Right renal cortex interstitium (tissue), 3 donors: ENCODE data around the gene SLC9C2. TPM values are rescaled to one million over a fixed set of nuclear protein-coding genes. Genes with fewer than 3 reads are reported as not detected.
"Not testable (repeated sequence)": the region's sequence is repeated elsewhere in the genome, so short reads cannot be mapped to it uniquely, and the experiment has no call there.

Experiments
- DNase-seq, 3 donors: peaks; one replicate each; pipeline ENCODE4 v3.0.0-alpha.2; 2013; ENCODE audit warnings: low read depth in 3 of 3, low spot score in 2 of 3
- polyA plus RNA-seq, 3 donors: library from polyadenylated mRNA; unstranded; fragments of 120-200 nt; gene quantifications; one replicate each; pipeline ENCODE4 v1.2.1, GENCODE V29; 2013; ENCODE audit not compliant: insufficient read length in 3 of 3

The SLC9C2 gene
- polyA plus RNA-seq, 3 donors, result 0.06 to 0.31 (median 0.13) TPM

DNA sequence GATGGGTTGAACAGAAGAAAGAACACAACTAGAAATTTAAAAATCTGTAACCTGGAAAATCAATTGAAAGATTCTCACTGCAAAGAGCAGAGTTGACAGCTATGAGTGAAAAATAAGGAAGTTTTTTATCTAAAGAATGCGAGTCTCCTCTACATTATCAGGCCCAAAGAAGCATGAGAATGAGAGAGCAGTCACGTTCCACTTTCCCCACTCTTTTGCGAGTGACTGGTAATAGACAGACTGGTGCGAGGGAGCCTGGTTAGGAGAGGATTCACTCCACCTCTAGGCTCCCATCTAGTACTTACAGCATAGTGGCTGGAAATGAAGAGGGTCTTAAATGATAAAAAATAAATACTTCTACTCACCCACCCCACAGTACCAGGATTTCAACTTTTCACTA is 73.8 kb downstream of the SLC9C2 start:
- DNase-seq, result no peak

DNA sequence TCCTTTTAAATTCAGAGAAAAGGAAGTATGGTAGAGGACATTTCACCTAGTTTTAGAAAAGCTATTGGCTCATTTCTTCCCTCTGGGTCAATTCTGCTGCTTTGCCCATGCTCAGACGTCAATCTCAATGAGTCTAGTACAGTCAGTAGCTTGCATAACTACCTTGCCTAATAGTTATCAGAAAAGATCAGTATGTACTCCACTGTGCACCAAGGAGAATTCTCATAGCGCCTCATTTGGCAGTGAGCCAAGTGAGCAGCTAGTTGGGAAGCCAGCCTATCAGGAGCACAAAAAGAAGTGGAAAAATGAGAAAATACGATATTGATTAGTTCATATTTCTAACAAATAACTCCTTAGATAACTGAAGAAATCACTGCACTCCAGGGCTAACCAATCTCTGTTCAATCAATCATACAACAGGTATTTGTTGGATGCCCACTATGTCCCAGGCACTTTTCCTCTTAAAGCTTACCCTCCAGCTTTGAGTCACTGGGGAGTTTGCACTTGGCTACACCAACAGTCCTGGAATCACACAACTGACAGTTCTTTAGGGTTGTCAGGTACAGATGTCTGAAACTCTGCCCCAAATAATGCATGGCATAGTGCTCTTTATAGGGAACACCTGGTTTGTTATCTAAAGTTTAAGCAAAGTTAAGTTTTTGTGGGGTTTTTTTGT is 75.6 kb downstream of the SLC9C2 start:
- no peak for DNase-seq

- DNase-seq, result no peak
These were observed 76.9 kb downstream of the SLC9C2 start for GRCh38 chr1:173525926-173526325.

GRCh38 chr1:173523329-173523728 is 79.5 kb downstream of the SLC9C2 start:
- DNase-seq, result no peak

DNA sequence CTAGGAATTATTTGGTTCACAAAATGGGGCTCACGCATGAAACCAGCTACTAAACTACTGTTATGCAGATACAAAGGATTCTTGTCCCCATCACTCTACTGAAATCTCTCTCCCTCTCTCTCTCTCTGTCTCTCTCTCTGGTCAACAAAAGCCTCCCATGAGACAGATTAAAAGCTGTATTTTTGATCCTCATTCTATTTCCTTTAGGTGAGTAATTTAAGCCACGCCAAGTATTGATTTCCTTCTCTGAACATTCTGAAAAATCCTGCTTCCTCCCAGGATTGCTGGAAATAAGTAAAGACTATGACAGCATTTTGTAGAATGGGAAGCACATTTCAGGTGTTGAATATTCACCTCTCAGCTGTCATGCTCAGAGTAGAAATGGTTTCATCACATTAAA is 82.1 kb downstream of the SLC9C2 start:
- DNase-seq, result no peak

- not testable (repeated sequence) for DNase-seq
These were observed 88.4 kb downstream of the SLC9C2 start for GRCh38 chr1:173514503-173514902.

DNA sequence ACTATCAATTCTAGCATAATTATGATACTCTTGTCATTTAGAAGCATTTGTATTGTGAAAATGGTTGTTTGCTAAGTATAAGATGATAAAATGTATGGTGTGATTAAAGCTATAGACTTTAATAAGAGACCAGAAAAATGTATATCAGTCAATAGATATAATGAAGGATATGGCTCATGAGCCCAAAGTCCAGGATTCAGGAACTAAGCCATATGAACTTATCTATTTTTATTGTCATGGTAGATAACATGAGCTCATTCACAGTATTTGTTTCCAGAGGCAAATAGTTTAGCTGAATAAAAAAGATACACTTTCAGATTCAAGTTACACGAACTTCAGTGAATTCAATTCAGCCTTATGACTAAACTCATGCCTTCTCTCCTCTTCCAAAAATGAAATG is 93.1 kb downstream of the SLC9C2 start:
- DNase-seq, result no peak

DNA sequence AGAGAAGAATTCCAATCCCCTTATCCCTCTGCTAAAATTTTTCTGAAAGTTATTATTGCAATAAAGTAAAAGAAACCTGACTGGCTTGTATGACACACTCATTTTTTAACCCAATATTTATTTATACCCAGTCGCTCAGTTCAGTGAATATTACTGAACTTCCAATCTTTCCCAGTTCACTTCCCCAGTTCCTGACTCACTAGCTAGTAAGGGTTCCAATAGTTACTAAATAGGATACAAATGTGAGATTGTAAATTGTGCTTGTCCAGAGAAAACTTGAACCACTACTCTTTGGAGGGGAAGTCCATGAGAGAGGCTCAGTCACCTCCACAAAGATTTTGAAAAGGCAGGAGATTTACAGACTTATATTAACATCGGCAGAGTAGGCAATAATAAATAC is 94.3 kb downstream of the SLC9C2 start:
- no peak for DNase-seq

GRCh38 chr1:173507847-173508209 is 95.0 kb downstream of the SLC9C2 start:
- DNase-seq, result no peak

DNA sequence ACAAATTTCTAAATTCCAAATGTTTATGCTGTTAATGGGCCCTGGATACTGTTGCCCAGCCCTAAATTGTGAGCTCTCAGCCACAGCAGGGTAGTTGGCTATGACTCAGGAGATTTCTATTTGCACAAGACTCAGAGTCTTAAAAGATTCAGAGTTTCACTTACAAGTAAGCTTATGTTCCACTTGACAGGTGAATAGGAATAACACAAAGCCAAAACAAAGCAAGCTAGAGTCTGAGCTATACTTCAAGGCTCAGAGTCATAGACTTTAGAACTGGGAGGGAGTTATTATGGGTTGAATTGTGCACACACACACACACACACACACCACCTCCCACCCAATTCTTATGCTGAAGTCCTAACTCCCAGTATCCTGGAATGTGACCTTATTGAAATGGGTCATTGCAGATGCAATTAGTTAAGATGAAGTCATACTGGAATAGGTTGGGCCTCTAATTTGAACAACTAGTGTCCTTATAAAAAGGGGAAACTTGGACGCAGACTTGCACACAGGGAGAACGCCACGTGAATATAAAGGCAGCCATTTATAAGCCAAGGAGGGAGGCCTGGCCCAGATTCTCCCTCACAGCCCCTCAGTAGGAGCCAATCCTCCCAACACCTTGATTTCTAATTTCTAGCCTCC is 95.5 kb downstream of the SLC9C2 start:
- DNase-seq, result peak; percentile 57 to 82 (median 64)

DNA sequence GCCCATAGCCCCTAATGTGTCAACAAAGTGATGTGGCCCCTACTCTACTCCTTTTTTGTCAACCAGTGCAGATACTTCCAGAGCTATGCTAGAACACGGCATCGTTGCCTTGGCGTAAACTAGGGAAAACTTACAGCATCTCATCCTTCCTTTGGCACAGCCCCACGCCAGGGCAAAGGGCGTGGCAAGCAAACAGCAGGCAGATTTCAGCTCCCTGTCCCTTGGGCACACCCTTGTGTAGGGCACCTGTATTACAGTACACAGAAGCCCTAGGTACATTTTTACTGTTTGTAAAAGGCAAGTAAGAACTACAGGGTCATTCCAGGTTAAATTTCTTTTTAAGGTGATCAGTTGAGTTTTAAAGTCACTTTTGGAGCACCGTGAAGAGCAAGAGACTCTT is 96.4 kb downstream of the SLC9C2 start:
- no peak for DNase-seq

DNA sequence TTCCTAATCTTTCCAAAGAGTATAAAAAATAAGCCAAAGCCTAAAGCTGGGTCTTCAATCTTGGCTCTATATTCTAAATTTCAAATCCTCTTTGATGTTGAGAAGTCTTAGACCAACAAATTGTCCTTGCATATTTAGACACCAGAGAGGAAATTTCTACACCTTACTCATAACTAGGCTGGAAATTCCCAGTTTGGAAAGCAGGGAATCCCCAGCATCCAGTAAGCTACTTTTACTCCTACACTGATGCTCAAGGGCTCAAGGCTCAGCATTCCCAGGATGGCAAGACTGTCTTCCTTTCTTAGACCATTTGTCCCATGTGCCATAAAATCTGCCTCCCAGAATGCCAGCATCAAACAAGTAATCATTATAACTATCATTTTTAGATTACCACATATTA is 97.5 kb downstream of the SLC9C2 start:
- no peak for DNase-seq

- no peak for DNase-seq
These were observed 98.6 kb downstream of the SLC9C2 start for GRCh38 chr1:173504268-173504667.

- DNase-seq, result no peak
These were observed 99.5 kb downstream of the SLC9C2 start for GRCh38 chr1:173503391-173503790.

DNA sequence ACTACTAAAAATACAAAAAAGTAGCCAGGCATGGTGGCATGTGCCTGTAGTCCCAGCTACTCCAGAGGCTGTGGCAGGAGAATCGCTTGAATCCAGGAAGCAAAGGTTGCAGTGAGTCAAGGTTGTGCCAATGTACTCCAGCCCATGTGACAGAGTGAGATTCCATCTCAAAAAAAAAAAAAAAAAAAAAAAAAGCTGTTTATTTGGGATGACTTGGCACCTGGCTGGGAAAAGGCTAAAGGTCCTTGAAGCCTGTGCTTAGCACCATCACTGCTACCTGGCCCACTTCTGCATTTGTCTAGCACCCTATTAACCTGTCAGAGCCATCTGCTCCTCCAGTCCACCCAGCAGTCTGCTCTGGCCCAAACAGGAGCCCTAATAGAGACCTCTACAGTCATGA is 100.8 kb downstream of the SLC9C2 start:
- no peak for DNase-seq

GRCh38 chr1:173499729-173500128 is 103.1 kb downstream of the SLC9C2 start:
- no peak for DNase-seq

- no peak for DNase-seq
These were observed 106.0 kb downstream of the SLC9C2 start for GRCh38 chr1:173496757-173497320.

DNA sequence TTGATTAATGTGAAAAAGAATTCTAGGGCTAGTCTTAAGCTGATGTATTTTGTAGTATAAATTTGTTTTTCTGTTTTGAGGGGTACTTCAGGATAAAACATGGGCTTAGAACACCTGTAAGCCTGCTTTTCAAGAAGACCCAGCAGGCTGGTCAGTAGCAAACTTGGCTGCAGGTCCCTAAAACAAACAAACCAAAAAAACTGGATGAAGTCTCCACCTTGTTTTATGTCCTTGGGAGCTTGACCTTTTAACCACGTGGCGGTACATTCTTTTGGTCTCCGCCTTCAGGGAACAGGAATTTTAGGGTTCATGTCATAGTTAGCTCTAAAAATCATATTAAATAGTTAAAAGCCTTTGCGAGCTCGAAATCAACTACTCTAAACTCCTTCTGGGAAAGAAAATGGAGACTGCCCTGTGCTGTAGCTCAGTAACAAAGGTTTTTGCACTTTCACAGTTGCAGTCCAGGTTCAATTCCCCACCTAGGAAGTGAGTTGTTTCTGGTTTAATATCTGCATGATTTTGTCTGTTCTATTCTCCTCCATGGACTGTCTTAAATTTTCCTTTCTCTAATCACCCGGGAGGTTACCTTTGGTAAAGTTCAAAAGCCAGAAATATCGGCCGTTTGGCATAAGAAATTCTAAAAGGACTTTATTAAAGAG is 107.1 kb downstream of the SLC9C2 start:
- no peak for DNase-seq

- not testable (repeated sequence) for DNase-seq
These were observed 109.7 kb downstream of the SLC9C2 start for GRCh38 chr1:173493125-173493524.

DNA sequence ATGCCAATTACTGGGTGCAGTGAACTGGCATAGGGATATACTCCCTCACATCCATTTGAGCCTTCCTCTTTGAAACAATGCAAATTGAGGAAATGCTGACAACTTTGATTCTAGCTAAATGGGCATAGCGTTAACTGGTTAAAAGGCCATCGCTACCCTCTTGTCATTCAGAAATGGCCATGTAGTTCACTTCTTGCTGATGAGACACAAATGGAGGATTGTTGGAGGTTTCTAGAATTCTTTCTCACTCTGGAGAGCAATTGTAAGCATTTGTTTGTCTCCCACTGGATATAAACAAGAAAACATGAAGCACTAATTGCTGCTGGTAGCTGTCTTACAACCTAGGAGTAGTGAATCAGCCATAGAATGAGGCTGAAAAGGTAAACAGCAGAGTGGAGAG is 111.4 kb downstream of the SLC9C2 start:
- DNase-seq, result no peak

- no peak for DNase-seq
These were observed 112.9 kb downstream of the SLC9C2 start for GRCh38 chr1:173489929-173490328.

DNA sequence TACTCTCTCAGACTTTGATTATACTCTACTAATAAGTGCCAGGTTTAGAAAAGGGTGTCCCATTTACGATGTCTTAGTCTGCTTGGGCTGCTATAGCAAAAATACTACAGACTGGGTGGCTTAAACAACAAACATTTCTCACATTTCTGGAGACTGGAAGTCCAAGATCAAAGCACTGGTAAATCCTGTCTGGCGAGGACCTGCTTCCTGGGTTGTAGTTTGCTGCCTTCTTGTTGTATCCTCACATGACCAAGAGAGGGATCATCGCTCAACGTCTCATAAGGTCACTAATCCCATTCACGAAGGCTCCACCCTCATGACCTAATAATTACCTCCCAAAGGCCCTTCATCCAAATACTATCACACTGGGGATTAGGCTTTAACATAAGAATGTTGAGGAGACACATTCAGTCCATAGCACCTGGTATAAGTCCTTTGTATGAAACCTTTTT is 113.7 kb downstream of the SLC9C2 start:
- no peak for DNase-seq
